GM23338 (cell line): Measurements from ENCODE around the gene GBX1. TPM values are rescaled to one million over a fixed set of nuclear protein-coding genes. Genes with fewer than 3 reads are reported as not detected.

ENCODE experiments used
- ATAC-seq: fragments of 200-7000 bp; cut with Tn5 transposase; 3 replicates; pipeline ENCODE4 v1.9.1; 2020
- DNase-seq: peaks from one replicate; pipeline ENCODE4 v3.0.0-alpha.2; 2015; ENCODE audit warnings: low spot score
- H2AFZ ChIP-seq: fragments of 200-600 bp; sonication (generic); 2 replicates; pipeline ENCODE4 v1.8.0; 2016; ENCODE audit warnings: antibody characterized with exemption, mild to moderate bottlenecking, moderate library complexity
- H3F3A ChIP-seq: fragments of 200-600 bp; sonication (generic); replicated peaks from 2 replicates; pipeline ENCODE4 v1.8.0; 2017; ENCODE audit warnings: antibody characterized with exemption, mixed run types, low read depth
- H3K27ac ChIP-seq: fragments of 200-600 bp; sonication (generic); 2 replicates; pipeline ENCODE4 v1.6.1; 2016; ENCODE audit warnings: low read depth
- H3K27me3 ChIP-seq: fragments of 200-600 bp; sonication (generic); 2 replicates; pipeline ENCODE4 v1.8.0; 2016; ENCODE audit warnings: mild to moderate bottlenecking, mixed run types, moderate library complexity; ENCODE audit not compliant: insufficient read depth
- H3K36me3 ChIP-seq: fragments of 200-600 bp; sonication (generic); 2 replicates; pipeline ENCODE4 v1.8.0; 2016; ENCODE audit warnings: mild to moderate bottlenecking; ENCODE audit not compliant: insufficient read depth
- H3K4me1 ChIP-seq: fragments of 200-600 bp; sonication (generic); 2 replicates; pipeline ENCODE4 v1.8.0; 2016; ENCODE audit warnings: mild to moderate bottlenecking, moderate library complexity; ENCODE audit not compliant: insufficient read depth
- H3K4me2 ChIP-seq: fragments of 200-600 bp; sonication (generic); 2 replicates; pipeline ENCODE4 v1.7.1; 2017; ENCODE audit warnings: mixed run types
- H3K4me3 ChIP-seq: fragments of 200-600 bp; sonication (generic); 2 replicates; pipeline ENCODE4 v1.6.1; 2016; ENCODE audit warnings: mixed run types
- H3K79me2 ChIP-seq: fragments of 200-600 bp; sonication (generic); replicated peaks from 2 replicates; pipeline ENCODE4 v1.8.0; 2017; ENCODE audit warnings: mild to moderate bottlenecking; ENCODE audit not compliant: insufficient read depth
- H3K9me2 ChIP-seq: fragments of 200-600 bp; sonication (generic); 2 replicates; pipeline ENCODE4 v1.8.0; 2017; ENCODE audit not compliant: insufficient read depth
- H4K20me1 ChIP-seq: fragments of 200-600 bp; sonication (generic); replicated peaks from 2 replicates; pipeline ENCODE4 v1.8.0; 2017; ENCODE audit warnings: mild to moderate bottlenecking; ENCODE audit not compliant: insufficient read depth
- H3K27ac Mint-ChIP-seq: 2 replicates; pipeline ENCODE4 v1.8.0; 2020; ENCODE audit warnings: inconsistent platforms, mild to moderate bottlenecking, moderate library complexity, mixed read lengths
- H3K27me3 Mint-ChIP-seq: 3 replicates; pipeline ENCODE4 v1.8.0; 2022; ENCODE audit warnings: low read depth, mild to moderate bottlenecking, moderate library complexity, mixed read lengths, inconsistent platforms; ENCODE audit not compliant: insufficient read depth, poor library complexity
- H3K36me3 Mint-ChIP-seq: 3 replicates; pipeline ENCODE4 v1.8.0; 2021; ENCODE audit warnings: low read depth, mild to moderate bottlenecking, inconsistent platforms, moderate library complexity, mixed read lengths
- H3K4me1 Mint-ChIP-seq: 3 replicates; pipeline ENCODE4 v1.8.0; 2020; ENCODE audit warnings: mild to moderate bottlenecking, inconsistent platforms, mixed read lengths
- H3K4me3 Mint-ChIP-seq: 3 replicates; pipeline ENCODE4 v1.8.0; 2021; ENCODE audit warnings: moderate library complexity, mild to moderate bottlenecking, inconsistent platforms, mixed read lengths
- H3K9me3 Mint-ChIP-seq: 3 replicates; pipeline ENCODE4 v1.8.0; 2020; ENCODE audit warnings: moderate library complexity, mild to moderate bottlenecking, inconsistent platforms, mixed read lengths
- CREB1 ChIP-seq: fragments of 250-450 bp; sonication (Bioruptor Pico); IDR thresholded peaks from 2 replicates; pipeline ENCODE4 v1.5.0; 2020; ENCODE audit warnings: low read depth, mild to moderate bottlenecking, moderate library complexity
- CTCF ChIP-seq, 2 experiments: fragments of 200-600 bp in 1 of 2; sonication (generic) in 1 of 2; conservative IDR thresholded peaks; 2 replicates each; pipeline versions ENCODE4 v1.5.1 to v1.6.1; 2016 to 2017; ENCODE audit warnings: antibody characterized with exemption in 2 of 2, low read depth in 2 of 2, mild to moderate bottlenecking in 2 of 2, moderate library complexity in 1 of 2
- ETS1 ChIP-seq: IDR thresholded peaks from 2 replicates; pipeline ENCODE4 v1.6.1; 2016; ENCODE audit warnings: antibody characterized with exemption
- EZH2 ChIP-seq: fragments of 200-600 bp; sonication (generic); IDR thresholded peaks from one replicate; pipeline ENCODE4 v1.8.0; 2017; ENCODE audit warnings: antibody characterized with exemption, mild to moderate bottlenecking, low read depth; ENCODE audit not compliant: unreplicated experiment
- EZH2phosphoT487 ChIP-seq: fragments of 200-600 bp; sonication (generic); IDR thresholded peaks from one replicate; pipeline ENCODE4 v1.8.1; 2018; ENCODE audit warnings: antibody characterized with exemption; ENCODE audit not compliant: unreplicated experiment
- JUNB ChIP-seq: IDR thresholded peaks from one replicate; pipeline ENCODE4 v1.6.1; 2016; ENCODE audit warnings: antibody characterized with exemption; ENCODE audit not compliant: unreplicated experiment
- NANOG ChIP-seq: IDR thresholded peaks from 2 replicates; pipeline ENCODE4 v1.6.1; 2016; ENCODE audit warnings: antibody characterized with exemption, borderline replicate concordance
- POLR2AphosphoS5 ChIP-seq: IDR thresholded peaks from 2 replicates; pipeline ENCODE4 v1.6.1; 2016; ENCODE audit warnings: antibody characterized with exemption, low read depth
- REST ChIP-seq: IDR thresholded peaks from one replicate; pipeline ENCODE4 v1.6.1; 2018; ENCODE audit warnings: antibody characterized with exemption; ENCODE audit not compliant: unreplicated experiment
- STAT1 ChIP-seq: IDR thresholded peaks from one replicate; pipeline ENCODE4 v1.6.1; 2016; ENCODE audit warnings: antibody characterized with exemption; ENCODE audit not compliant: unreplicated experiment
- ZNF114 ChIP-seq: fragments of 250-450 bp; sonication (Bioruptor Pico); IDR thresholded peaks from 2 replicates; pipeline ENCODE4 v1.5.0; 2020; ENCODE audit warnings: mild to moderate bottlenecking, moderate library complexity
- ZNF331 ChIP-seq: fragments of 250-450 bp; sonication (Bioruptor Pico); IDR thresholded peaks from 2 replicates; pipeline ENCODE4 v1.5.0; 2020; ENCODE audit warnings: low read depth, mild to moderate bottlenecking, moderate library complexity
- ZNF462 ChIP-seq: fragments of 250-450 bp; sonication (Bioruptor Pico); IDR thresholded peaks from 2 replicates; pipeline ENCODE4 v1.5.0; 2020; ENCODE audit warnings: mild to moderate bottlenecking, moderate library complexity
- polyA plus RNA-seq: library from polyadenylated mRNA; unstranded; fragments of >200 nt; fragmentation: Nextera tagmentation; extraction: Ambion mirVana; gene quantifications from 2 replicates; pipeline ENCODE4 v1.2.1, GENCODE V29; 2016
- total RNA-seq: library from RNA; depleted of rRNA; stranded (reverse); fragments of >200 nt; shearing (Covaris generic); gene quantifications from 2 replicates; pipeline ENCODE4 v1.2.3, GENCODE V29; 2014

GBX1 gene
- total and polyA plus RNA-seq, 2 experiments from 2014 or later: 0.24 TPM; not detected in 1

- Mint-ChIP-seq H3K27me3 (peaks cover 8% of the 10 kb centered on the region), H3K4me1 (peaks cover 7% of the 10 kb centered on the region), H3K4me3 (no peak overlapping the region), H3K36me3 (no peaks in the 10 kb centered on the region), H3K27ac (no peak overlapping the region), H3K9me3 (no peaks in the 10 kb centered on the region)
- no peaks in the 10 kb centered on the region for H3K4me1 ChIP-seq
- no peaks in the 10 kb centered on the region for H3F3A ChIP-seq
- no peaks in the 10 kb centered on the region for H3K79me2 ChIP-seq
- no peak for TF ChIP-seq EZH2phosphoT487
- no peak for TF ChIP-seq STAT1
- TF ChIP-seq EZH2: no peak
- TF ChIP-seq JUNB: no peak
- no peak for TF ChIP-seq CREB1 (CRISPR knock-in tag)
- no peak for TF ChIP-seq ETS1
- no peak for TF ChIP-seq NANOG
- no peak for TF ChIP-seq ZNF462 (CRISPR knock-in tag)
- TF ChIP-seq CTCF (conservative IDR thresholded peaks at IDR 0.05; ENCODE audit: low read depth in 2 of 2): no peak
- TF ChIP-seq ZNF331 (CRISPR knock-in tag): no peak
- TF ChIP-seq REST: no peak
- no peak for TF ChIP-seq POLR2AphosphoS5
- TF ChIP-seq ZNF114 (CRISPR knock-in tag): no peak
- H3K27ac ChIP-seq: no peak overlapping the region
- H2AFZ ChIP-seq: no peak overlapping the region
- H3K27me3 ChIP-seq: 0 out of 2 replicates have a peak, but pooled peaks cover 7% of the 10 kb centered on the region
- no peak for DNase-seq
- H3K9me2 ChIP-seq: 0 out of 2 replicates have a peak, but pooled peaks cover 5% of the 10 kb centered on the region
- H3K4me3 ChIP-seq: no peak overlapping the region
- no peak for ATAC-seq
- no peak overlapping the region for H3K4me2 ChIP-seq
- no peaks in the 10 kb centered on the region for H4K20me1 ChIP-seq
- H3K36me3 ChIP-seq: no peaks in the 10 kb centered on the region
Observed at GRCh38 chr7:151181011-151181431, 13.5 kb upstream of the GBX1 start.
